ENCODE results near the gene SGMS2.

Gene SGMS2

DNA sequence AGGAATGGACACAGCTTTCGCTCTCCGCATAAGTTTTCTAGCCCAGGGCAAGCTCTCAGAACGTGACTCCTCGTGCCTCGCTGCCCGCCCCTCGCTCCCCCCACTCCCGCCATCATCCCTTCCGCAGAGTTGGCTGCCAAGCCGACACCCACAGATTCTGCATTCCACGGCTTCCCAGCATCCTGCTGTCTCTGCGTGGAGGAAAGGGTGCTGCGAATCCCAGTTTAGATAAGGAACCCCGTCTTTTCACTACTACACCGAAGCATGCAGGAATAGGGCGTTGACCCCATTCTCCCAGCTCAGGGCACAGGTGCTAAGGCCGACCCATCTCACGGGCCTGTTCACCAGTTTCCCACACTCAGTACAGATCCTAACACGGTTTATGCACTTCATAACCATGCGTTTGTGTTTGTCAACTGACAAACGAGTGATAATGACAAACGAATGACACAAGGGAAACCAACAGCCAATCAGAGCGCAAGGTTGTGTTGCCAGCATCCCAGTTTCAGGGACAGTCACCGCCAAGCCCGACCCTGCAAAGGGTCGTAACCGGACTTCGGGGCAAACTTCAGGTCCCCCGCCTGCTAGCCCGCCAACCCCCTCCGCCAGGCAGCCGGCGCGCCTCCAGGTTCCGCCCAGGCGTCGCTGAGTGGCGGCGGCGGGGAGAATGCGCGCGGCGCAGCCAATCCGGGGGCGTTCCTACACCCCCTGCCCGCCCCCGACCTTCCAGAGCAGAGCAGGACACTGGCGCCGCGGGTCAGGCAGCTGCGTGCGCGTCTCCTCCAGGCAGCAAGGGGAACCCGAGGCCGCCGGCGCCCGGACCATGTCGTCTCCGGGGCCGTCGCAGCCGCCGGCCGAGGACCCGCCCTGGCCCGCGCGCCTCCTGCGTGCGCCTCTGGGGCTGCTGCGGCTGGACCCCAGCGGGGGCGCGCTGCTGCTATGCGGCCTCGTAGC lies 106.4 kb downstream of the SGMS2 start, which contains the start of gene CYP2U1:
Gene CYP2U1, plus strand, starts transcription at position 729 of the 954 bp plus-strand sequence. Its CDS starts 95 bp downstream, at position 824.
- no peak for DNase-seq (ENCODE audit: low read depth)
- no peak for TF ChIP-seq CTCF (IDR thresholded peaks at IDR 0.05; ENCODE audit: control insufficient read depth, insufficient read depth, low read depth, low read length, missing control alignments)
- peak within 1 kb of the TSS; percentile 67 for H3K4me3 ChIP-seq (ENCODE audit: control insufficient read depth, low read depth, low read length)

- TF ChIP-seq CTCF (IDR thresholded peaks at IDR 0.05; ENCODE audit: control insufficient read depth, insufficient read depth, low read depth, low read length, missing control alignments) = no peak
- no peak for DNase-seq (ENCODE audit: low read depth)
- H3K4me3 ChIP-seq (ENCODE audit: control insufficient read depth, low read depth, low read length) = peak overlapping the region; percentile 67
These were observed 107.1 kb downstream of the SGMS2 start for GRCh38 chr4:107931775-107932321.

GRCh38 chr4:107935246-107935645 lies 110.5 kb downstream of the SGMS2 start:
- no peak for TF ChIP-seq CTCF (IDR thresholded peaks at IDR 0.05; ENCODE audit: control insufficient read depth, insufficient read depth, low read depth, low read length, missing control alignments)
- H3K4me3 ChIP-seq (ENCODE audit: control insufficient read depth, low read depth, low read length) = no peak overlapping the region
- DNase-seq (ENCODE audit: low read depth) = no peak

DNA sequence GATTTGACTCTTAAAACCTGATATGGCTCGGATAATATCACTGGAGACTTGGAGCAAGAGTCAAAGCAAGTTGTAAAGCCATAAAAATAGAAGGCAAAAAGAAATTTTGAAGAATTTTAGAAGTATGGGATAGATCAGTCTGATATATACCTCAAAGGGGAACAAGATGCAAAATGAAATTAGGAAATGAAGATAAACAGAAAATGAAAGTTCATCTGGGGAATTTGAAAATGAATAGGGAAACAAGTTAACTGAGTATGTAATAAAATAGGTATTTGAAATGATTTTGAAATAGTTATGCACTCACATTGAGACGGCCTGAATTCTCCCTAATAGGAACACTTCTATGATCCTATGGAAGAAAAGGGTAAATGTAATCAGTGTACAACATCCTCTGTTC lies 112.3 kb downstream of the SGMS2 start:
- DNase-seq (ENCODE audit: low read depth) = no peak
- TF ChIP-seq CTCF (IDR thresholded peaks at IDR 0.05; ENCODE audit: control insufficient read depth, insufficient read depth, low read depth, low read length, missing control alignments) = no peak
- no peak overlapping the region for H3K4me3 ChIP-seq (ENCODE audit: control insufficient read depth, low read depth, low read length)

DNA sequence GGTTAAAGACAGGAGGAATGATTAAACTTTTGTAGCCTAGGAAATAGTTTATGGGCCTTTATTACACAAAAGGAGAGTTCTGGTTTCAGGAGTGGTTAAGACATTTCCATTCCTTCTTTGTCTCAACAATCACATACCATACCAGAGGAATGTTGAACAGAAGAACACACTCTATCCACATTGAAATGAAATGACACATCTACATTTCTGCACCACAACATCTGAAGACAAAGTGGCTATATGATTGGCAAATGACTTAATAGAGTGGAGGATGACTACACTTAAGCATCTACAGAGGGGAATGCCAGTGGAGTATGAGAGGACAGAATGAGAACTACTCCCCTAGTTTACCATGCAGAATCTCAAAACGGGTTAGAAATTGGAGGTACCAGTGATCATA lies 114.6 kb downstream of the SGMS2 start:
- no peak for DNase-seq (ENCODE audit: low read depth)
- H3K4me3 ChIP-seq (ENCODE audit: control insufficient read depth, low read depth, low read length) = no peak overlapping the region
- no peak for TF ChIP-seq CTCF (IDR thresholded peaks at IDR 0.05; ENCODE audit: control insufficient read depth, insufficient read depth, low read depth, low read length, missing control alignments)

DNA sequence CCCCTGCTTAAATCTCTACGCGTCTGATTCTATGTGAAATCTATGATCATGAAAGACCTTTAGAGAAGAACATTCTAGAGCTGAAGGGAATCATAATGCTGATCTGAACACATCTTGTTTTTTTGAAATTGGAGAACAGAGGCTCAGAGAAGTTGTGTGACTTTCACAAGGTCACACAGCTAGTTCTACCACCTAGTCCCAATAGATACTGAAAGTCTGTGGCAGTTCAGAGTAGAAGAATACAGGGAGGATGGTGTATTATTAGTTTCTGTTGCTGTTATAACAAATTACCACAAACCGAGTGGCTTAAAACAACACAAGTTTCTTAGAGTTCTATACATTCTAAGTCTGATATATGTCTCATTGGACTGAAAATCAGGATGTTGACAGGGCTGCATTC lies 121.1 kb downstream of the SGMS2 start:
- TF ChIP-seq CTCF (IDR thresholded peaks at IDR 0.05; ENCODE audit: control insufficient read depth, insufficient read depth, low read depth, low read length, missing control alignments) = no peak
- DNase-seq (ENCODE audit: low read depth) = no peak
- H3K4me3 ChIP-seq (ENCODE audit: control insufficient read depth, low read depth, low read length) = no peak overlapping the region
